ENCODE data around the gene NBAS.

DNA sequence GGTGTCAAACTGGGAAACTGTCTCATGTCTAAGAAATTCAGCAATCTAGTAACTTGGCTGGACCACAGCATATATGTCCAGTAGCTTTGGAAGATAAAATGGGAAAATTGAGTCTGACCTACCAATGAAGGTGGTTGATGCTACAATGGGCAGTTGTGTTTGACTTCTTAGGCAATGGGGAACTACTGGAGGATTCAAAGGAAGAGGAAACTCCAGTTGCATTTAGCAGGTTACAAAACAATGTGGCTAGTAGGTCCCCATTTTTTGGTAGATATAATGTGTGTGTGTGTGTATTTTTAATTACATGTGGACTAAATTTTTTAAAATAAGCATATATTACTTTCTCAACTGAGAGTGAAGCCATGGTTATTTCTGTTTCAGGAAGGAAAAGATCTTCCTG, 427.7 kb downstream of the NBAS start:
- TF ChIP-seq, protein P1, sequence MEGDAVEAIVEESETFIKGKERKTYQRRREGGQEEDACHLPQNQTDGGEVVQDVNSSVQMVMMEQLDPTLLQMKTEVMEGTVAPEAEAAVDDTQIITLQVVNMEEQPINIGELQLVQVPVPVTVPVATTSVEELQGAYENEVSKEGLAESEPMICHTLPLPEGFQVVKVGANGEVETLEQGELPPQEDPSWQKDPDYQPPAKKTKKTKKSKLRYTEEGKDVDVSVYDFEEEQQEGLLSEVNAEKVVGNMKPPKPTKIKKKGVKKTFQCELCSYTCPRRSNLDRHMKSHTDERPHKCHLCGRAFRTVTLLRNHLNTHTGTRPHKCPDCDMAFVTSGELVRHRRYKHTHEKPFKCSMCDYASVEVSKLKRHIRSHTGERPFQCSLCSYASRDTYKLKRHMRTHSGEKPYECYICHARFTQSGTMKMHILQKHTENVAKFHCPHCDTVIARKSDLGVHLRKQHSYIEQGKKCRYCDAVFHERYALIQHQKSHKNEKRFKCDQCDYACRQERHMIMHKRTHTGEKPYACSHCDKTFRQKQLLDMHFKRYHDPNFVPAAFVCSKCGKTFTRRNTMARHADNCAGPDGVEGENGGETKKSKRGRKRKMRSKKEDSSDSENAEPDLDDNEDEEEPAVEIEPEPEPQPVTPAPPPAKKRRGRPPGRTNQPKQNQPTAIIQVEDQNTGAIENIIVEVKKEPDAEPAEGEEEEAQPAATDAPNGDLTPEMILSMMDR (IDR thresholded peaks at IDR 0.05; ENCODE audit: poor library complexity, severe bottlenecking), result no peak
- TF ChIP-seq EZH2 (IDR thresholded peaks at IDR 0.05; ENCODE audit: borderline replicate concordance, insufficient read depth, low read length, poor library complexity, severe bottlenecking) (no peak), POLR2AphosphoS5 (IDR thresholded peaks at IDR 0.05) (no peak), EP300 (conservative IDR thresholded peaks at IDR 0.05; ENCODE audit: poor library complexity, severe bottlenecking) (no peak), SMC3 (conservative IDR thresholded peaks at IDR 0.05; ENCODE audit: poor library complexity) (no peak), RAD21 (conservative IDR thresholded peaks at IDR 0.05) (no peak), MXI1 (conservative IDR thresholded peaks at IDR 0.05; ENCODE audit: poor library complexity, severe bottlenecking) (no peak), TAF1 (IDR thresholded peaks at IDR 0.05; ENCODE audit: low read depth) (no peak)
- TF ChIP-seq, protein P2, sequence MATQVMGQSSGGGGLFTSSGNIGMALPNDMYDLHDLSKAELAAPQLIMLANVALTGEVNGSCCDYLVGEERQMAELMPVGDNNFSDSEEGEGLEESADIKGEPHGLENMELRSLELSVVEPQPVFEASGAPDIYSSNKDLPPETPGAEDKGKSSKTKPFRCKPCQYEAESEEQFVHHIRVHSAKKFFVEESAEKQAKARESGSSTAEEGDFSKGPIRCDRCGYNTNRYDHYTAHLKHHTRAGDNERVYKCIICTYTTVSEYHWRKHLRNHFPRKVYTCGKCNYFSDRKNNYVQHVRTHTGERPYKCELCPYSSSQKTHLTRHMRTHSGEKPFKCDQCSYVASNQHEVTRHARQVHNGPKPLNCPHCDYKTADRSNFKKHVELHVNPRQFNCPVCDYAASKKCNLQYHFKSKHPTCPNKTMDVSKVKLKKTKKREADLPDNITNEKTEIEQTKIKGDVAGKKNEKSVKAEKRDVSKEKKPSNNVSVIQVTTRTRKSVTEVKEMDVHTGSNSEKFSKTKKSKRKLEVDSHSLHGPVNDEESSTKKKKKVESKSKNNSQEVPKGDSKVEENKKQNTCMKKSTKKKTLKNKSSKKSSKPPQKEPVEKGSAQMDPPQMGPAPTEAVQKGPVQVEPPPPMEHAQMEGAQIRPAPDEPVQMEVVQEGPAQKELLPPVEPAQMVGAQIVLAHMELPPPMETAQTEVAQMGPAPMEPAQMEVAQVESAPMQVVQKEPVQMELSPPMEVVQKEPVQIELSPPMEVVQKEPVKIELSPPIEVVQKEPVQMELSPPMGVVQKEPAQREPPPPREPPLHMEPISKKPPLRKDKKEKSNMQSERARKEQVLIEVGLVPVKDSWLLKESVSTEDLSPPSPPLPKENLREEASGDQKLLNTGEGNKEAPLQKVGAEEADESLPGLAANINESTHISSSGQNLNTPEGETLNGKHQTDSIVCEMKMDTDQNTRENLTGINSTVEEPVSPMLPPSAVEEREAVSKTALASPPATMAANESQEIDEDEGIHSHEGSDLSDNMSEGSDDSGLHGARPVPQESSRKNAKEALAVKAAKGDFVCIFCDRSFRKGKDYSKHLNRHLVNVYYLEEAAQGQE (IDR thresholded peaks at IDR 0.05; ENCODE audit: borderline replicate concordance), result no peak

Data from neural cell (in vitro differentiated cells).